Mucosa of descending colon (tissue), 3 donors: Measurements from ENCODE around the gene AADACL3. TPM values are rescaled to one million over a fixed set of nuclear protein-coding genes. Genes with fewer than 3 reads are reported as not detected.

Source experiments
- ATAC-seq: fragments of 200-7000 bp; cut with Tn5 transposase; one replicate; pipeline ENCODE4 v1.9.1; 2020; ENCODE audit warnings: mild to moderate bottlenecking, moderate library complexity
- DNase-seq, 3 donors: peaks; one replicate each; pipeline ENCODE4 v3.0.0-alpha.2; 2020
- H3K36me3 ChIP-seq: fragments of 200-600 bp; one replicate; pipeline ENCODE4 v1.8.0; 2021; ENCODE audit warnings: low read depth, mild to moderate bottlenecking
- H3K4me1 ChIP-seq: fragments of 200-600 bp; one replicate; pipeline ENCODE4 v1.8.0; 2021; ENCODE audit warnings: low read depth, mild to moderate bottlenecking
- H3K4me3 ChIP-seq: fragments of 200-600 bp; one replicate; pipeline ENCODE4 v1.8.0; 2021; ENCODE audit warnings: mild to moderate bottlenecking
- H3K9me3 ChIP-seq: fragments of 200-600 bp; one replicate; pipeline ENCODE4 v1.8.0; 2021; ENCODE audit warnings: mild to moderate bottlenecking
- CTCF ChIP-seq: fragments of 200-600 bp; IDR thresholded peaks from one replicate; pipeline ENCODE4 v1.8.0; 2022; ENCODE audit warnings: antibody characterized with exemption, mild to moderate bottlenecking
- intact Hi-C, 2 donors: fragments of 100-400 bp; cut with DNase I in 1 of 2; cut with micrococcal nuclease in 1 of 2; formaldehyde crosslinking; loops; one replicate each; pipeline versions ENCODE4 v1.11.0 to v1.11.1; 2022; cut with DNase I, micrococcal nuclease
- total RNA-seq, 3 donors: library from RNA; stranded (reverse); fragmentation: NEBNext Ultra II Directional in 2 of 3; extraction: Animal tissue kit (Norgen Biotek cat#: 25700) in 2 of 3; gene quantifications; one replicate each; pipeline versions ENCODE4 v1.2.1 to v1.2.4, GENCODE V29; 2021 to 2023
- donor health status: DM: no; HTN: no; CAD: no; lungs with moderate emphysema.
- donor health status: DM: no; HTN: no; CAD: no.
- donor health status: DM: no; HTN: yes; CAD: no.

The AADACL3 gene
- total RNA-seq, 3 donors from 2014 or later = not detected

GRCh38 chr1:12738934-12739333 is 23.0 kb downstream of the AADACL3 start:
- H3K36me3 ChIP-seq = no peaks in the 10 kb centered on the region
- no peaks in the 10 kb centered on the region for H3K9me3 ChIP-seq
- no peak for DNase-seq
- no peaks in the 10 kb centered on the region for H3K4me1 ChIP-seq
- intact Hi-C loops = no loop called here
- ATAC-seq = no peak
- H3K4me3 ChIP-seq = no peak overlapping the region
- no peak for TF ChIP-seq CTCF

DNA sequence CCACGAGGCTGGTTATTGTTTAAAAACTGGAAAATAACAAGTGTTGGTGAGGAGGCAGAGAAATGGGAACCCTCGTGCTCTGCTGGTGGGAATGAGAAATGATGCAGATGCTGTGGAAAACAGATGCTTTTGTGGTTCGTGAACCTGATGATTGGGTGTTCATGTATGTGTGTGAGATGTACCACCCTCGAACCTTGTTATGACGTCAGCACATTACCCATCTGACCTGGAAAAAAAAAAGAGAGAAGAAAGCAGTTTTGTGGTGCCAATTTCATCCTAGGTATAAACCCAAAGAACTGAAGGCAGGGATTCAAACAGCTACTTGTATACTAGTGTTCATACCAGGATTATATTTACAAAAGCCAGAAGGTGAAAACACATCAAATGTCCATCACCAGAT is 23.7 kb downstream of the AADACL3 start:
- Histone ChIP-seq H3K36me3 (no peaks in the 10 kb centered on the region), H3K4me1 (no peaks in the 10 kb centered on the region), H3K9me3 (no peaks in the 10 kb centered on the region), H3K4me3 (no peak overlapping the region)
- intact Hi-C loops = no loop called here
- DNase-seq (no peak), ATAC-seq (no peak)
- TF ChIP-seq CTCF = no peak

DNA sequence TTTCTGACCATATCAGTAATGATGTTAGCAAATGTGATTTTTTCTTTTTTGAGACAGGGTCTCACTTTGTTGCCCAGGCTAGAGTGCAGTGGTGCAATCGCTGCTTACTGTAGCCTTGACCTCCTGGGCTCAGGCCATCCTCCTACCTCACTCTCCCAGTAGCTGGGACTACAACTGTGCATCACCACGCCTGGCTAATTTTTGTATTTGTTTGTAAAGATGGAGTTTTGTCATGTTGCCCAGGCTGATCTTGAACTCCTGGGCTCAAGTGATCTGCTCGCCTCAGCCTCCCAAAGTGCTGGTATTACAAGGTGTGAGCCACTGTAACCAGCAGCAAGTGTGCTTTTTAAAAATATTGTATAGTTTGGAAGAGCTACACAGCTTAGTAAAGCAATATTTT is 26.0 kb downstream of the AADACL3 start:
- DNase-seq (no peak), ATAC-seq (no peak)
- Histone ChIP-seq H3K4me1 (no peaks in the 10 kb centered on the region), H3K9me3 (no peaks in the 10 kb centered on the region), H3K36me3 (no peaks in the 10 kb centered on the region), H3K4me3 (no peak overlapping the region)
- intact Hi-C loops = no loop called here
- TF ChIP-seq CTCF = no peak

- intact Hi-C loops = no loop called here
- no peak for TF ChIP-seq CTCF
- DNase-seq = no peak
Measured at GRCh38 chr1:12745126-12745991, 29.4 kb downstream of the AADACL3 start.

GRCh38 chr1:12745992-12746323 is 30.0 kb downstream of the AADACL3 start, which contains the start of gene CFAP107:
Gene CFAP107, plus strand, starts transcription at chr1:12746200. Its CDS starts 231 bp downstream, at chr1:12746431.
- no peaks in the 10 kb centered on the region for H3K36me3 ChIP-seq
- DNase-seq (no peak), ATAC-seq (no peak)
- intact Hi-C loops = no loop called here
- H3K4me3 ChIP-seq = no peak within 1 kb of the TSS
- H3K4me1 ChIP-seq = no peaks in the 10 kb centered on the region
- H3K9me3 ChIP-seq = peaks cover 18% of the 10 kb centered on the region
- TF ChIP-seq CTCF = no peak

More at GRCh38 chr1:12745126-12745991, 29.4 kb downstream of the AADACL3 start:
- Histone ChIP-seq H3K4me1 (no peaks in the 10 kb centered on the region), H3K4me3 (no peak overlapping the region), H3K9me3 (peaks cover 18% of the 10 kb centered on the region), H3K36me3 (no peaks in the 10 kb centered on the region)
- ATAC-seq = no peak
